Daoy (cell line): ENCODE data around the gene NCKAP1. TPM values are rescaled to one million over a fixed set of nuclear protein-coding genes. Genes with fewer than 3 reads are reported as not detected.
"Not testable (repeated sequence)": the region's sequence is repeated elsewhere in the genome, so short reads cannot be mapped to it uniquely, and the experiment has no call there.

Source experiments
- DNase-seq: peaks from one replicate; pipeline ENCODE4 v3.0.0-alpha.2; 2015; ENCODE audit warnings: low read depth
- total RNA-seq: library from RNA; depleted of rRNA; stranded (reverse); fragments of >200 nt; shearing (Covaris generic); gene quantifications from 2 replicates; pipeline ENCODE4 v1.2.3, GENCODE V29; 2014

Gene NCKAP1
- total RNA-seq, 1 experiment from 2014 or later: 76.1 TPM

GRCh38 chr2:183035954-183036669 lies 2.1 kb downstream of the NCKAP1 start:
- DNase-seq: no peak

GRCh38 chr2:183035298-183035953 lies 2.8 kb downstream of the NCKAP1 start:
- peak; percentile 15 for DNase-seq

- peak; percentile 17 for DNase-seq
These were observed 3.5 kb downstream of the NCKAP1 start for GRCh38 chr2:183034806-183035205.

GRCh38 chr2:183033951-183034350 lies 4.3 kb downstream of the NCKAP1 start:
- DNase-seq: no peak

GRCh38 chr2:183031911-183032794 lies 6.1 kb downstream of the NCKAP1 start:
- no peak for DNase-seq

GRCh38 chr2:183029219-183029618 lies 9.0 kb downstream of the NCKAP1 start:
- DNase-seq: no peak

- no peak for DNase-seq
These were observed 10.1 kb downstream of the NCKAP1 start for GRCh38 chr2:183028108-183028507.

GRCh38 chr2:183027443-183027842 lies 10.8 kb downstream of the NCKAP1 start:
- DNase-seq: no peak

- DNase-seq: no peak
These were observed 11.8 kb downstream of the NCKAP1 start for GRCh38 chr2:183026424-183026823.

- DNase-seq: no peak
These were observed 12.3 kb downstream of the NCKAP1 start for GRCh38 chr2:183025993-183026392.

GRCh38 chr2:183024339-183025095 lies 13.7 kb downstream of the NCKAP1 start:
- no peak for DNase-seq

- no peak for DNase-seq
These were observed 15.5 kb downstream of the NCKAP1 start for GRCh38 chr2:183022711-183023110.

- no peak for DNase-seq
These were observed 16.6 kb downstream of the NCKAP1 start for GRCh38 chr2:183021613-183022012.

GRCh38 chr2:183019718-183020442 lies 18.4 kb downstream of the NCKAP1 start:
- no peak for DNase-seq

- DNase-seq: not testable (repeated sequence)
These were observed 20.4 kb downstream of the NCKAP1 start for GRCh38 chr2:183017845-183018244.

- DNase-seq: no peak
These were observed 24.3 kb downstream of the NCKAP1 start for GRCh38 chr2:183014005-183014404.

- DNase-seq: no peak
These were observed 26.5 kb downstream of the NCKAP1 start for GRCh38 chr2:183011743-183012142.

GRCh38 chr2:183010112-183010511 lies 28.1 kb downstream of the NCKAP1 start:
- DNase-seq: peak; percentile 37

- no peak for DNase-seq
These were observed 28.9 kb downstream of the NCKAP1 start for GRCh38 chr2:183009249-183009899.

- DNase-seq: no peak
These were observed 36.3 kb downstream of the NCKAP1 start for GRCh38 chr2:183001948-183002347.
